Adrenal gland (tissue), 12 donors: ENCODE data around the gene ACBD6. TPM values are rescaled to one million over a fixed set of nuclear protein-coding genes. Genes with fewer than 3 reads are reported as not detected.

Source experiments
- DNase-seq, 7 donors: peaks; one replicate each; pipeline ENCODE4 v3.0.0-alpha.2; 2019 to 2020
- H3K27ac ChIP-seq, 5 donors: fragments of 200-600 bp; sonication (generic) in 4 of 5; 1 replicate in 3 of 5; 2 replicates in 2 of 5; pipeline versions ENCODE4 v1.5.1 to v1.8.0; 2016 to 2020; ENCODE audit warnings: mild to moderate bottlenecking in 1 of 5
- H3K27me3 ChIP-seq: fragments of 200-600 bp; 2 replicates; pipeline ENCODE4 v1.8.0; 2021
- H3K36me3 ChIP-seq, 2 donors: fragments of 200-600 bp; replicated peaks in 1 of 2; 1 replicate in 1 of 2; 2 replicates in 1 of 2; pipeline versions ENCODE4 v1.5.1 to v1.8.0; 2018 to 2022
- H3K4me1 ChIP-seq, 2 donors: fragments of 200-600 bp; replicated peaks in 1 of 2; 1 replicate in 1 of 2; 2 replicates in 1 of 2; pipeline versions ENCODE4 v1.5.1 to v1.8.0; 2018 to 2021
- H3K4me3 ChIP-seq, 4 donors: fragments of 200-600 bp; sonication (generic) in 3 of 4; one replicate each; pipeline ENCODE4 v1.5.1; 2016 to 2018
- H3K9me3 ChIP-seq, 3 donors: fragments of 200-600 bp; sonication (generic) in 1 of 3; replicated peaks in 1 of 3; 1 replicate in 2 of 3; 2 replicates in 1 of 3; pipeline versions ENCODE4 v1.5.1 to v1.8.0; 2016 to 2021
- CTCF ChIP-seq, 6 experiments: fragments of 450-650 bp in 4 of 6; fragments of 200-600 bp in 2 of 6; sonication (generic) in 1 of 6; IDR thresholded peaks; 1 replicate in 5 of 6; 2 replicates in 1 of 6; pipeline versions ENCODE4 v1.5.1 to v1.8.0; 2016 to 2021; ENCODE audit warnings: antibody characterized with exemption in 6 of 6, mild to moderate bottlenecking in 2 of 6, moderate library complexity in 1 of 6
- POLR2A ChIP-seq, 2 donors: fragments of 450-650 bp; IDR thresholded peaks; one replicate each; pipeline ENCODE4 v1.6.1; 2017; ENCODE audit warnings: antibody characterized with exemption in 2 of 2, mild to moderate bottlenecking in 2 of 2, moderate library complexity in 1 of 2
- WGBS, 4 donors: extraction: QIAGEN DNeasy Blood & Tissue Kit in 2 of 4; methylation state at CpG; one replicate each; pipeline versions ENCODE4 v1.1.5 to v1.1.7; 2013 to 2017; 5-methylcytosine and 5-hydroxymethylcytosine counted together
- intact Hi-C, 2 donors: fragments of 100-400 bp; cut with DNase I; formaldehyde crosslinking; loops; one replicate each; pipeline versions ENCODE4 v1.14.1 to v1.15.0; 2022 to 2023
- polyA plus RNA-seq, 3 donors: library from polyadenylated mRNA; stranded (reverse); fragments of 200-250 nt in 2 of 3; fragments of 350-450 nt in 1 of 3; fragmentation: Illumina TruSeq in 1 of 3; extraction: RNeasy Lipid Tissue Mini Kit (QIAGEN cat#74804) in 1 of 3; gene quantifications; one replicate each; pipeline ENCODE4 v1.2.3, GENCODE V29; 2013 to 2014
- total RNA-seq, 9 donors: library from RNA; depleted of rRNA in 4 of 9; stranded (reverse); fragments of >200 nt in 4 of 9; fragments of 120-200 nt in 1 of 9; fragmentation: NEBNext Ultra II Directional in 1 of 9; extraction: Animal tissue kit (Norgen Biotek cat#: 25700) in 1 of 9; gene quantifications; one replicate each; pipeline versions ENCODE4 v1.1.0 to v1.2.4, GENCODE V29; 2013 to 2023
- donor health status: healthy with polysubstance abuse.
- donor health status: Bipolar disorder and iron deficiency.
- donor health status: DM: yes; HTN: yes; CAD: no.
- donor health status: DM: no; HTN: no; CAD: no.
- donor health status: DM: no; HTN: no; CAD: no.
- donor health status: DM: yes; HTN: yes; CAD: no.

The ACBD6 gene
- total and polyA plus RNA-seq, 12 donors = 28.7 to 75.1 (median 36.6) TPM

GRCh38 chr1:180510882-180511281 lies 8.5 kb upstream of the ACBD6 start:
- Histone ChIP-seq H3K27me3 (no peaks in the 10 kb centered on the region), H3K27ac (no peak overlapping the region), H3K9me3 (no peaks in the 10 kb centered on the region), H3K36me3 (no peaks in the 10 kb centered on the region), H3K4me1 (peaks cover 0 to 4% of the 10 kb centered on the region in 2 donors), H3K4me3 (no peak overlapping the region)
- 90 to 94% (median 92%) methylated on average over 2 of the region's 2 CpGs for WGBS, 4 donors
- DNase-seq = no peak
- no peak for TF ChIP-seq CTCF (IDR thresholded peaks at IDR 0.05)
- TF ChIP-seq POLR2A (IDR thresholded peaks at IDR 0.05) = no peak
- intact Hi-C loops = no loop called here

- Histone ChIP-seq H3K4me1 (no peaks in the 10 kb centered on the region), H3K27ac (no peak overlapping the region), H3K9me3 (no peaks in the 10 kb centered on the region), H3K27me3 (no peaks in the 10 kb centered on the region), H3K36me3 (no peaks in the 10 kb centered on the region), H3K4me3 (no peak overlapping the region)
- no peak for DNase-seq
- WGBS, 4 donors = 86 to 96% (median 93%) methylated on average over 2 to 21 of the region's 21 CpGs
- TF ChIP-seq CTCF (IDR thresholded peaks at IDR 0.05) = no peak
- no peak for TF ChIP-seq POLR2A (IDR thresholded peaks at IDR 0.05)
- intact Hi-C loops = no loop called here
Measured at GRCh38 chr1:180508725-180509097, 6.3 kb upstream of the ACBD6 start.

- DNase-seq = no peak
- no peaks in the 10 kb centered on the region for H3K9me3 ChIP-seq
- intact Hi-C loops = no loop called here
- WGBS, 4 donors = 90 to 93% (median 92%) methylated on average over 7 to 15 of the region's 15 CpGs
- no peaks in the 10 kb centered on the region for H3K27me3 ChIP-seq
- no peaks in the 10 kb centered on the region for H3K36me3 ChIP-seq
- no peak overlapping the region for H3K27ac ChIP-seq
- H3K4me3 ChIP-seq = no peak overlapping the region
- peaks cover 6% of the 10 kb centered on the region in 2 donors for H3K4me1 ChIP-seq
- TF ChIP-seq CTCF (IDR thresholded peaks at IDR 0.05) = no peak
- no peak for TF ChIP-seq POLR2A (IDR thresholded peaks at IDR 0.05)
Measured at GRCh38 chr1:180507795-180508724, 5.7 kb upstream of the ACBD6 start.

- DNase-seq = no peak
- WGBS, 4 donors = 49 to 70% (median 67%) methylated on average over 8 of the region's 8 CpGs
- intact Hi-C loops = no loop called here
- Histone ChIP-seq H3K4me3 (no peak overlapping the region), H3K4me1 (peaks cover 14 to 17% of the 10 kb centered on the region in 2 donors), H3K27ac (no peak overlapping the region), H3K9me3 (no peaks in the 10 kb centered on the region), H3K36me3 (no peaks in the 10 kb centered on the region), H3K27me3 (no peaks in the 10 kb centered on the region)
- no peak for TF ChIP-seq CTCF (IDR thresholded peaks at IDR 0.05)
- TF ChIP-seq POLR2A (IDR thresholded peaks at IDR 0.05) = no peak
Measured at GRCh38 chr1:180505732-180506335, 3.5 kb upstream of the ACBD6 start.
